WTC11 (cell line): ENCODE results near the gene KIAA1671.

Experiments used
- AR ChIP-seq: fragments of 250-450 bp; sonication (Bioruptor Pico); IDR thresholded peaks from 2 replicates; pipeline ENCODE4 v1.9.0; 2021; ENCODE audit warnings: mild to moderate bottlenecking
- CBFB ChIP-seq: sonication (generic); formaldehyde crosslinking; IDR thresholded peaks from 2 replicates; pipeline ENCODE4 v1.8.1; 2022; ENCODE audit warnings: mild to moderate bottlenecking, low read depth, missing genetic modification reagents
- CTCF ChIP-seq: fragments of 200-600 bp; IDR thresholded peaks from 2 replicates; pipeline ENCODE4 v1.8.0; 2022; ENCODE audit warnings: antibody characterized with exemption
- HMGXB4 ChIP-seq: sonication (generic); formaldehyde crosslinking; IDR thresholded peaks from 2 replicates; pipeline ENCODE4 v1.8.1; 2023; ENCODE audit warnings: mild to moderate bottlenecking, moderate library complexity, missing genetic modification reagents
- NFE2L1 ChIP-seq: sonication (generic); formaldehyde crosslinking; IDR thresholded peaks from 2 replicates; pipeline ENCODE4 v1.8.1; 2023; ENCODE audit warnings: missing genetic modification reagents
- NFYB ChIP-seq: sonication (generic); formaldehyde crosslinking; conservative IDR thresholded peaks from 2 replicates; pipeline ENCODE4 v1.8.0; 2022; ENCODE audit warnings: low read depth, missing genetic modification reagents
- ZNF138 ChIP-seq: sonication (generic); formaldehyde crosslinking; conservative IDR thresholded peaks from 2 replicates; pipeline ENCODE4 v1.8.1; 2022; ENCODE audit warnings: mild to moderate bottlenecking, moderate library complexity, missing genetic modification reagents
- TF ChIP-seq, protein P1 (sequence below): sonication (generic); formaldehyde crosslinking; IDR thresholded peaks from 2 replicates; pipeline ENCODE4 v1.8.1; 2023; ENCODE audit warnings: mild to moderate bottlenecking, missing genetic modification reagents, moderate library complexity
- TF ChIP-seq, protein P2 (sequence below): fragments of 250-450 bp; sonication (Bioruptor Pico); IDR thresholded peaks from 2 replicates; pipeline ENCODE4 v2.1.2; 2022; ENCODE audit warnings: mild to moderate bottlenecking, moderate library complexity

- TF ChIP-seq, protein P1, sequence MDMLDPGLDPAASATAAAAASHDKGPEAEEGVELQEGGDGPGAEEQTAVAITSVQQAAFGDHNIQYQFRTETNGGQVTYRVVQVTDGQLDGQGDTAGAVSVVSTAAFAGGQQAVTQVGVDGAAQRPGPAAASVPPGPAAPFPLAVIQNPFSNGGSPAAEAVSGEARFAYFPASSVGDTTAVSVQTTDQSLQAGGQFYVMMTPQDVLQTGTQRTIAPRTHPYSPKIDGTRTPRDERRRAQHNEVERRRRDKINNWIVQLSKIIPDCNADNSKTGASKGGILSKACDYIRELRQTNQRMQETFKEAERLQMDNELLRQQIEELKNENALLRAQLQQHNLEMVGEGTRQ (CRISPR knock-in tag): no peak
- TF ChIP-seq NFE2L1 (CRISPR knock-in tag) (no peak), CTCF (no peak), NFYB (CRISPR knock-in tag) (no peak), ZNF138 (CRISPR knock-in tag) (no peak), AR (CRISPR knock-in tag) (no peak), CBFB (CRISPR knock-in tag) (no peak), HMGXB4 (no peak)
- TF ChIP-seq, protein P2, sequence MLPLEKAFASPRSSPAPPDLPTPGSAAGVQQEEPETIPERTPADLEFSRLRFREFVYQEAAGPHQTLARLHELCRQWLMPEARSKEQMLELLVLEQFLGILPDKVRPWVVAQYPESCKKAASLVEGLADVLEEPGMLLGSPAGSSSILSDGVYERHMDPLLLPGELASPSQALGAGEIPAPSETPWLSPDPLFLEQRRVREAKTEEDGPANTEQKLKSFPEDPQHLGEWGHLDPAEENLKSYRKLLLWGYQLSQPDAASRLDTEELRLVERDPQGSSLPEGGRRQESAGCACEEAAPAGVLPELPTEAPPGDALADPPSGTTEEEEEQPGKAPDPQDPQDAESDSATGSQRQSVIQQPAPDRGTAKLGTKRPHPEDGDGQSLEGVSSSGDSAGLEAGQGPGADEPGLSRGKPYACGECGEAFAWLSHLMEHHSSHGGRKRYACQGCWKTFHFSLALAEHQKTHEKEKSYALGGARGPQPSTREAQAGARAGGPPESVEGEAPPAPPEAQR (CRISPR knock-in tag): no peak
Measured at GRCh38 chr22:25062386-25063085, 110.0 kb downstream of the KIAA1671 start.
